ENCODE measurements around the gene AFAP1L1.

Gene AFAP1L1

DNA sequence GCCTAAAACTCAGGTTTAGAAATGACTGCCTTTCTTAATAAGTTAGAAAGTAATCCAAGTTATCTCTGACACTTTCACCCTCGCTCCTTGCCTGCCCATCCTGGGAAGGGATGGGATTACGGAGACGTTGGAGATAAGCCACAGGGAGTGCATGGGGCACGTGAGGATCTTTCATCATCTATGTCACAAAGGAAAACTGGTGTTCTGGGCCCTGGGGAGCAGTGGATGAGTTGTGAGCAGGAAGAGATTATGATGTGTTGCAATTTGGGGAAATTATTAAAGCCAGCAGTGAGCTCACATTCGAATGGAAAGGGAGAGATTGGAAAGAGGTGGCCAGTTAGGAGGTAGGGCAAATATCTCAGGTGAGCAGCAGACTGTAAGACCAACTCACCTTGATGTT, 12.8 kb downstream of the AFAP1L1 start:
- DNase-seq (ENCODE audit: low spot score): no peak

GRCh38 chr5:149285153-149285552, 13.5 kb downstream of the AFAP1L1 start:
- DNase-seq (ENCODE audit: low spot score): no peak

- no peak for DNase-seq (ENCODE audit: low spot score)
These were observed 16.8 kb downstream of the AFAP1L1 start for GRCh38 chr5:149288436-149288835.

- DNase-seq (ENCODE audit: low spot score): no peak
These were observed 17.6 kb downstream of the AFAP1L1 start for GRCh38 chr5:149289301-149289700.

DNA sequence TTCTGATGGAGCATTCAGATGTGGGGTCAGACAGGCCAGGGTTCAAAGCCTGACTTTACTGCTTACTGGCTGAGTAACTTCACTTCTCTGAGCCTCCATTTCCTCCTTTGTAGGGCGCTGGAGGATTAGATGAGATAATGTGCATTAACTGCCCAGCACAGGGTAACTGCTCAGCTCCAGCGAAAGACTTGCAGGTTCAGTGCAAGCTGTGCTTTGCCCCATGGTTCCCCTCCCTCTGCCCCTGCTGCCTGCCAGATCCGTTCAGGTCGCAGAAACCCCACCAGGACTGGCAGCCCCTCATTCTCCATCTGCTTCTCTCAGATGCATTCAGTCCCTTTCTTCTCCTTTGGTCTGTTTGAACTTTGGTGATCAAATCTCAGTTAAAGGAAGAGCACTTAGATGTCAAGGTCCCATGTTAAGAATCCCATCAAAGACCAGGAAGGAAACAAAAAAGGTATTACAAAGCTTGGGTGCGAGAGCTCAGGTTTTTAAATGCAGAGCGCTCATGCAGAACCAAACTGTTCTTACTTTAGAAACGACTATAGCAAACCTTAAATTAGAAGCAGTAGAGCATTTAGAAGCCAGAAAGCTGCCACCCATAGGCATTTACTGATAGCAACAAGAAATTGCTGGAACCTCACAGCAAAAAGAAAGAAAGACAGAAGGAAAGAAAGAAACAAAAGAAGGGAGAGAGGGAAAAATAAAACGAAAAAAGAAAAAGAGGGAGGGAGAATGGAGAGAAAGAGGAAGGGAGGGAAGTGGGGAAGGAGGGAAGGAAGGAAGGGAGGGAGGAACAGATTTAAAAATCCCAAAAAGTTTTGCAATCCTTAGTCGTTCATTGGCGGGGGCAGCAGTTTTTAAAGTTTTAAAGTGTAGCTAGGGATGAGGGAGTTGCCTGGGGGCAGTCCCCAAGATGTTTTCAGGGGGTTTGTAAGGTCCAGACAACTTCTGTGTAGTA, 23.5 kb downstream of the AFAP1L1 start:
- no peak for DNase-seq (ENCODE audit: low spot score)

DNA sequence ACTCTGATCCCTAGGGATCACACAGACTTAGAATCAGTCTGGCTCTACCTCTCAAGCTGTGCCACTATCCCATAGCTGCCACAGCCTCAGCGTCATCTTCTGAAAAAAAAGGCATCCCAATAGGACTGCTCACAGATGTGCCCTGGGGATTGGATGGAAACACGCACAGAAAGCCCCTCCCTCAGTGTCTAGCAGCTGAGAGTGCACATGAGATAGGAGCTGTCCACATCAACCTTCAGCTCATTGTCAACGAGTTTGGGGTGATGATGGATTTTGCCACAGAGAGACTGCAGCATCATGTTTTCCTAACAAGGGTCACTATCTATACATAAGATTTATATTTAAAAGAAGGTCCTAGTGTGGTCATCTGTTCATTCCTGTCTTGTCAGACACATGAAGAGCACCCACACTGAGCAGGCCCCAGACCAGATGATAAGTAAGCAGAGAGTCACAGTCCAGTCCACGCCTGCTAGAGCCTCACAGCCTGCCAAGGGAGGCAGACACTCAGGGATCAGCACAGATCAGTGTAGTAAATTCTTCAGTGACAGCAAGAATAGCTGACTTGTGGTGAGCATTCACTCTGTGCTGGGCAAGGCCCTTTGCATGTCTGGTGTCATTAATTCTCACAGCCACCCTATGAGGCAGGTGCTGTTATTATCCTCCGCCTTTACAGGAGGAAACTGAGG, 25.8 kb downstream of the AFAP1L1 start:
- no peak for DNase-seq (ENCODE audit: low spot score)

- DNase-seq (ENCODE audit: low spot score): no peak
These were observed 26.5 kb downstream of the AFAP1L1 start for GRCh38 chr5:149298163-149298562.

GRCh38 chr5:149298842-149299404, 27.3 kb downstream of the AFAP1L1 start:
- no peak for DNase-seq (ENCODE audit: low spot score)

DNA sequence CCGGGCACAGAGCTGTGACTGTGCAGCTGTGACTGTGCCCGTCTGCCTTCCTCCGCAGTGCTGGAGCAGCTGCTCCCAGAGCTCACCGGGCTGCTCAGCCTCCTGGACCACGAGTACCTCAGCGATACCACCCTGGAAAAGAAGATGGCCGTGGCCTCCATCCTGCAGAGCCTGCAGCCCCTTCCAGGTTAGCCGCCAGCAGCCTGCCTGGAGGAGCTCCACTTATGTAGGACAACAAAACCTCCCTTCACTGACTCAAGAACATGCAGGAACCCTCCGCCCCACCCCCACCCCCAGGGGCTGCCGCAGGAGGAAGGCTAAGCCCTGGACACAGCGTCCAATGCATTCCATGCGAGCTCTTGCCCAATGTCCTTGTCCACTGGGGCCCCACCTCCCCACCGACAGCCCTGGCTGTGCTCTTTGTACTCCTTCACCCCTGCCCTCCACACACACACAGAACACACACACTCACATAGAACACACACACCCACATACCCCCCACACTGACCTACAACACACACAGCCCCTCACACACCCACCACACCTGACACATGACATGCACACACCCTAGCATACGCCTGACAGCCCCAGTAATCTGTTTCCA, 27.9 kb downstream of the AFAP1L1 start:
- no peak for DNase-seq (ENCODE audit: low spot score)

- no peak for DNase-seq (ENCODE audit: low spot score)
These were observed 28.8 kb downstream of the AFAP1L1 start for GRCh38 chr5:149300441-149300840.

GRCh38 chr5:149301049-149301743, 29.5 kb downstream of the AFAP1L1 start:
- no peak for DNase-seq (ENCODE audit: low spot score)

- no peak for DNase-seq (ENCODE audit: low spot score)
These were observed 30.2 kb downstream of the AFAP1L1 start for GRCh38 chr5:149301744-149302380.

GRCh38 chr5:149302641-149303040, 31.0 kb downstream of the AFAP1L1 start:
- DNase-seq (ENCODE audit: low spot score): no peak

- no peak for DNase-seq (ENCODE audit: low spot score)
These were observed 31.6 kb downstream of the AFAP1L1 start for GRCh38 chr5:149303210-149303609.

- no peak for DNase-seq (ENCODE audit: low spot score)
These were observed 32.8 kb downstream of the AFAP1L1 start for GRCh38 chr5:149304195-149305078.

DNA sequence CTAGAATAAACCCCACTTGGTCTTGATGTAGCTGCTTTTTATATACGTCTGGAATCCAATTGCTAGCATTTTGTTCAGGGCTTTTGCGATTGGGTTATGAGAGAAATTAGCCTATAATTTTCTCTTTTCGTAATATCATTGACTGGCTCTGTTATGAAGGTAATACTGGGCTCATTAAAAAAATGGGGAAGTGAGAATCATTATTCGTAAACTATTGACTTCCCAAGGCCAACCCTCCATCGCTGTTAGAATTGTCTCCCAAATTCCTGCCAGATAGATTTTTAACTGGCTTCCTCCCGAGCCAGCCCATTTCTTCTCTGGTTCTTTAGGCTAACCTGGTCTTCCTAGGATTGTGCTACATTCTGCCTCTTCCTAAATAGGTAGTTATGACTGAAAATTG, 37.7 kb downstream of the AFAP1L1 start:
- DNase-seq (ENCODE audit: low spot score): no peak

- no peak for DNase-seq (ENCODE audit: low spot score)
These were observed 38.8 kb downstream of the AFAP1L1 start for GRCh38 chr5:149310488-149310887.

- DNase-seq (ENCODE audit: low spot score): no peak
These were observed 39.4 kb downstream of the AFAP1L1 start for GRCh38 chr5:149310947-149311658.

GRCh38 chr5:149313151-149313841, 41.6 kb downstream of the AFAP1L1 start:
- DNase-seq (ENCODE audit: low spot score): no peak

Data from germinal center (tissue), 1 donor.